WERI-Rb-1 (cell line): Measurements from ENCODE around the gene EXOSC1.
"Not testable (repeated sequence)": the region's sequence is repeated elsewhere in the genome, so short reads cannot be mapped to it uniquely, and the experiment has no call there.

ENCODE experiments used
- DNase-seq: peaks from one replicate; pipeline ENCODE4 v3.0.0-alpha.2; 2020
- H3K27ac ChIP-seq: fragments of 250-450 bp; sonication (Bioruptor Pico); 2 replicates; pipeline ENCODE4 v1.5.1; 2020; ENCODE audit warnings: mild to moderate bottlenecking, moderate library complexity
- H3K27me3 ChIP-seq: fragments of 250-450 bp; sonication (Bioruptor Pico); 2 replicates; pipeline ENCODE4 v1.5.1; 2021; ENCODE audit warnings: mild to moderate bottlenecking, low read depth, moderate library complexity; ENCODE audit not compliant: insufficient read depth, severe bottlenecking
- H3K36me3 ChIP-seq: fragments of 250-450 bp; sonication (Bioruptor Pico); 2 replicates; pipeline ENCODE4 v1.5.1; 2020; ENCODE audit warnings: mild to moderate bottlenecking, moderate library complexity
- H3K4me3 ChIP-seq: 2 replicates; pipeline ENCODE4 v1.5.1; 2011; ENCODE audit warnings: low read depth, mild to moderate bottlenecking, control low read depth, low read length
- H3K9me3 ChIP-seq: fragments of 250-450 bp; sonication (Bioruptor Pico); 2 replicates; pipeline ENCODE4 v1.5.1; 2021; ENCODE audit warnings: mild to moderate bottlenecking, moderate library complexity; ENCODE audit not compliant: severe bottlenecking
- CTCF ChIP-seq: IDR thresholded peaks from 2 replicates; pipeline ENCODE4 v1.5.1; 2011; ENCODE audit warnings: low read depth, mild to moderate bottlenecking, control low read depth, inconsistent platforms, low read length

Gene EXOSC1

DNA sequence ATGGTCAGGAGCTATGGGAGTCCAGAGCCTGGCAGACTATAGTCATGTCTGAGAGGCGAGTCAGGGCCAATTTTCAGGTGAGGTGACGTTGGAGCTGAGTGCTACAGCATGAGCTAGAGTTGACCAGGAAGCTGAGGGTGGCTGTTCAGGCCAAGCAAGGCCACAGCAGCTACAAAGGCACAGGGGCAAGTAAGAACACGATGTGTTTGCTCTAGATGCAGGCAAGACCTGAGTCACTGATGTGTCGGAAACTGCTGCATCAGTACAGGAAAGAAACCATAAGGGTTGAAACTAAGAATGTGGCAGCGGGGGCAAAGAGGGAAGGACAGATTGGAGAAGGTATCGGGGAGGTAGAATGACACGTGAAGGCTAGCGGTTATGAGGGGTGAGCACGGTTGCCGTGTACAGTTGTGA is 32.9 kb downstream of the EXOSC1 start:
- H3K27ac ChIP-seq = peak overlapping the region; percentile 55
- no peaks in the 10 kb centered on the region for H3K27me3 ChIP-seq
- H3K9me3 ChIP-seq = no peaks in the 10 kb centered on the region
- H3K4me3 ChIP-seq = no peak overlapping the region
- no peak for TF ChIP-seq CTCF
- no peaks in the 10 kb centered on the region for H3K36me3 ChIP-seq
- DNase-seq = no peak

- Histone ChIP-seq H3K4me3 (no peak overlapping the region), H3K36me3 (no peaks in the 10 kb centered on the region)
- no peak for DNase-seq
Observed at GRCh38 chr10:97411406-97411805, 34.4 kb downstream of the EXOSC1 start.

DNA sequence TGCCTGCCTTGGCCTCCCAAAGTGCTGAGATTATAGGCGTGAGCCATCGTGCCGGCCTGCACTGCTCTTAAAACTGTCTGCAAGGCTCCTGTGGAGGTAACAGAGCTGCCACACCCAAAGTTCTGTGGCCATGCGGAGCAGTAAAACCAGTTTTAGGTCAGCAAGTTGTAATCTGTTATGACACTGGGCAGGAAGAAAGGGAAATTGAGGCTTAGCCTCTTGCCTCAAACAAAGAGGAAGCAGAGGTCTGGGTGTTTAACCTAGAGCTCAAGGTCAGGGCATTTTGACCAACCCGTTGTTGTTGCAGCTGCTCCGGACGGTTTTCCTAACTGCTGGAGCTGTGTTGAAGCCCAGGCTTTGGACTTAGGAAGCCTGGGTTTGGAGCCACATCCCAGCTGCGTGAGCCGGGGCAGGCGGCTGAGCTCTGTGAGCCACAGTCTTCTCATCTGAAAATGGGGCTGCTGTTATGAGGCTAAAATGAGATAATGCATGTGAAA is 37.3 kb downstream of the EXOSC1 start:
- Histone ChIP-seq H3K27me3 (no peaks in the 10 kb centered on the region), H3K4me3 (no peak overlapping the region), H3K36me3 (no peaks in the 10 kb centered on the region), H3K27ac (no peak overlapping the region), H3K9me3 (no peaks in the 10 kb centered on the region)
- DNase-seq = no peak
- TF ChIP-seq CTCF = no peak

More at GRCh38 chr10:97411406-97411805, 34.4 kb downstream of the EXOSC1 start:
- Histone ChIP-seq H3K9me3 (no peaks in the 10 kb centered on the region), H3K27ac (no peak overlapping the region), H3K27me3 (no peaks in the 10 kb centered on the region)
- no peak for TF ChIP-seq CTCF

- TF ChIP-seq CTCF = no peak
- H3K36me3 ChIP-seq = no peaks in the 10 kb centered on the region
- H3K27me3 ChIP-seq = no peaks in the 10 kb centered on the region
- no peak overlapping the region for H3K4me3 ChIP-seq
- no peaks in the 10 kb centered on the region for H3K9me3 ChIP-seq
- H3K27ac ChIP-seq = no peak overlapping the region
- no peak for DNase-seq
Observed at GRCh38 chr10:97407952-97408248, 37.9 kb downstream of the EXOSC1 start.

GRCh38 chr10:97407211-97407951 is 38.4 kb downstream of the EXOSC1 start:
- no peaks in the 10 kb centered on the region for H3K27me3 ChIP-seq
- no peaks in the 10 kb centered on the region for H3K36me3 ChIP-seq
- peak; percentile 90 for TF ChIP-seq CTCF
- peak; percentile 88 for DNase-seq
- peak overlapping the region; percentile 35 for H3K27ac ChIP-seq
- H3K9me3 ChIP-seq = no peaks in the 10 kb centered on the region
- H3K4me3 ChIP-seq = peak overlapping the region; percentile 39

DNA sequence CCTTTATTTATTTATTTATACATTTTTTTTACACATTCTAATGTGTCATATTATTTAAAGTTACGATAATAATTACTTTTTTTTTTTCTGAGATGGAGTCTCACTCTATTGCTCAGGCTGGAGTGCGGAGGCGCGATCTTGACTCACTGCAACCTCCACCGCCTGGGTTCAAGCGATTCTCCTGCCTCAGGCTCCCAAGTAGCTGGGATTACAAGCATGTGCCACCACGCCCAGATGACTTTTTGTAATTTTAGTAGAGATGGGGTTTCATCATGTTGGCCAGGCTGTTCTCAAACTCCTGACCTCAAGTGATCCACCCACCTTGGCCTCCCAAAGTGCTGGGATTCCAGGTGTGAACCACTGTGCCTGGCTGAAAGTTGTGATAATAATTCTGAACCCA is 39.3 kb downstream of the EXOSC1 start:
- not testable (repeated sequence) for H3K27me3 ChIP-seq, H3K4me3 ChIP-seq, H3K9me3 ChIP-seq, H3K27ac ChIP-seq, H3K36me3 ChIP-seq, DNase-seq
